SK-N-SH (cell line): ENCODE measurements around the gene PPP1R18.

ENCODE experiments used
- CTCF ChIP-seq: fragments of 200-600 bp; sonication (generic); IDR thresholded peaks from 2 replicates; pipeline ENCODE4 v1.6.1; 2017; ENCODE audit warnings: antibody characterized with exemption, mild to moderate bottlenecking, moderate library complexity
- FOSL2 ChIP-seq: IDR thresholded peaks from 2 replicates; pipeline ENCODE4 v1.4.0; 2012; ENCODE audit warnings: low read depth, mild to moderate bottlenecking, moderate library complexity, borderline replicate concordance
- NRF1 ChIP-seq: IDR thresholded peaks from 2 replicates; pipeline ENCODE4 v1.6.1; 2012; ENCODE audit warnings: low read depth, mild to moderate bottlenecking, low read length
- REST ChIP-seq: IDR thresholded peaks from 2 replicates; pipeline ENCODE4 v1.6.1; 2012; ENCODE audit warnings: mild to moderate bottlenecking, low read depth, low read length, moderate library complexity
- RFX5 ChIP-seq: IDR thresholded peaks from 2 replicates; pipeline ENCODE4 v1.6.1; 2012; ENCODE audit warnings: mild to moderate bottlenecking, improper control_type of control experiment, low read length
- TF ChIP-seq, protein P1 (sequence below): IDR thresholded peaks from 2 replicates; pipeline ENCODE4 v1.4.0; 2012; ENCODE audit warnings: low read depth, borderline replicate concordance

DNA sequence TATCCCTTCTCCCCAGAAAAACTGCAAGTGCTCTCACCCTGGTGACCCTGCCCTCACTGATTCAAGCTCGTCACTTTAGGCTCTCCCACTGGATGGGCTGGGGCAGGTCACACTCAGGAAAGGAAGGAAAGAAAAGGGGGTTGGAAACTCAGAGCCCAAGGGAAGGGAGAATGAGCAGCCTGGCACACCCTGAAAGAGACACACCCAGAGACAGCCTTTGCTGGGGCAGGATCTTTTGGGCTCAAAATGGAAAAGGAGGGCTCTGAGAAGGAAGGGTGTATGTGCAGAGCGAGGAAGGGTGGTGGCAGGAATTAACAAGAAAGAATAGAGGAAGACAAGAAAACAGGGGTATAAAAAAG, 2.5 kb downstream of the PPP1R18 start:
- TF ChIP-seq, protein P1, sequence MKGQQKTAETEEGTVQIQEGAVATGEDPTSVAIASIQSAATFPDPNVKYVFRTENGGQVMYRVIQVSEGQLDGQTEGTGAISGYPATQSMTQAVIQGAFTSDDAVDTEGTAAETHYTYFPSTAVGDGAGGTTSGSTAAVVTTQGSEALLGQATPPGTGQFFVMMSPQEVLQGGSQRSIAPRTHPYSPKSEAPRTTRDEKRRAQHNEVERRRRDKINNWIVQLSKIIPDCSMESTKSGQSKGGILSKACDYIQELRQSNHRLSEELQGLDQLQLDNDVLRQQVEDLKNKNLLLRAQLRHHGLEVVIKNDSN = no peak
- no peak for TF ChIP-seq CTCF
- no peak for TF ChIP-seq RFX5
- no peak for TF ChIP-seq FOSL2
- no peak for TF ChIP-seq NRF1
- no peak for TF ChIP-seq REST
